GM18526 (cell line): ENCODE results near the gene DAB2IP.

Experiments
- POLR2A ChIP-seq: IDR thresholded peaks from 3 replicates; pipeline ENCODE4 v1.6.1; 2011; ENCODE audit not compliant: insufficient read length; ENCODE audit errors: extremely low read depth

DAB2IP gene

DNA sequence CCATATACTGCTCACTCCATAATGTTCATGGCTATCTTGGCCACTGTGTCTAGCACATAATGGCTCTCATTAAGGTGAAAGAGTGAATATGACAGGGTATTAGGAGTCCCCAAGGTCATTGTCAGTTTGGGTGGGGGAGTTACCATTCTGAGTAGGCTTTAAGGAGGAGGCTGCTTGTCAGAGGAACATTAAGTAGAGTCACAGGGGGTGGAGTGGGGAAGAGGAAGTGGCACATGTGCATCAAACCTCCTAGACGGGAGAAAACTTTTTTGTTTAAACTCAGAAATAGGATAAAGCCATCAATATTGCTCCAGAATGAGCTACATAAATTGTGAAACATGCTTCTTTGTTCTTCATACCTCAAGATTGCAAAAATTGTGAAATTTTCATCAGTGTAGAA is 45.5 kb downstream of the DAB2IP start:
- no peak for TF ChIP-seq POLR2A

DNA sequence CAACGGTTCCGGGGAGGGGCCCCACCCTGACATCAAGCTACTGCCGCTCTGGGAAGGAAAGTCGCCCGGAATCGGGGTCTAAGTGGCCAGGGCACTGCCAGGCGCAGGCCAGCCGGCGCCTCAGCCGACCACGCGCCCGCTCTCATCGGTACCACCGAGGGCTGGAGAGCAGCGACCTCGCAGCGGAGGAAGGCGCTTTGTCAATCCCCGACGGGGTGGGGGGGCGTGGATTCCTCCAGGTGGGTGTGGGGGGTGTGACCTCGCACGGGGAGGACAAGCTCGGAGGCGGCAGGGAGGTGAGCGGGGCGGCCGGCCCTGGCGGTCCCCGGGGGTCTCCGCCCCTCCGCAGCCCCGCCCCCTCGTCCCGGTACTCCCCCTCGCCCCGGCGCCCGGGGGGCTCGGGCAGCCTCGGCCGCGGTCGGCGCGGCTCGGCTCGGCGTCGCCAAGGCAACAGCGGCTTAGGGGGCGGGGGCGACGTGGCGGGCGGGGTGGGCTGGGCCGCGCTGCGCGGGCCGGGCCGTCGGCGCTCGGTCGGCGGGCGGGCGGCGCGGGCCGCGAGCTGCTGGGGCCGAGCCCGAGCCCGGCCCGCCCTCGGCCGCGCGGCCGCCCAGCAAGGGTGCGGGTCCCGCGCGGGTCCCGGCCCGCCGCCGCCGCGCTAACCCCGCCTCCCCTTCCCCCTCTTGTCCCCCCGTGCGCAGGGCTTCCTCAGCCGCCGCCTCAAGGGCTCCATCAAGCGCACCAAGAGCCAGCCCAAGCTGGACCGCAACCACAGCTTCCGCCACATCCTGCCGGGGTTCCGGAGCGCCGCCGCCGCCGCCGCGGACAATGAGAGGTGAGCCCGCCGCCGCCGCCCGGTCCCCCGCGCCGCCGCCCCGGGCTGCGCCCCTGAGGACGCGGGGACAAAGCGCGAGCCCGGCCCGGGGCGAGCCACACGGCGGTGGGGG is 47.5 kb downstream of the DAB2IP start:
- no peak for TF ChIP-seq POLR2A

DNA sequence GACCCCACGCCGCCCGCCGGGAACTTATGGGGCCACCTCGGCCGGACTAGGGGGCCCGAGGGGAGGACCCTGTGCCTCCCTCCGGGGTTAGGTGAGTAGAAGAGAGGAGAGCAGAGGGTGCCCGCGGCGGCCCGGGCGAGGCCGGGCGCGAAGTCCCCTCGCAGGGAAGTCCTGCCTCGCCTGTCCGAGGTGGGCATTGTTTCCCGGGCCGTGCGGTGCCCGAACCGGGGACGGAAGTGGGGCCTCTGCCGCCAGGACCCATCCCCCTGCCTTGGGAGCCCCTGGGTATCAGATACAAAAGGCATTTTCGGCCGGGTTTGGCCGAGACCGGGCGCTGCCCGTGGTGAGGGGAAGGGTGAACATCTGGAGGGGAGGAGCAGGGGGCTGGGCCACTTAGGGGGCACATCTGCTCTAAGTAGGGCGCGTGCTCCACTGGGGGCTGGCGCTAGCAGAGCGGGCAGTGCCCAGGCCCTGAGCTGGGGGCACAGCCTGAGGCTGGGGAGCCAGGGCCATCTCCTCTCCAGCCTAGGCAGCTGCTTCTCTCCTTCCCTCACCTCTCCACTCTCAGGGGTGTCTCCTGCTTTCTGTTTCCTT is 48.2 kb downstream of the DAB2IP start:
- TF ChIP-seq POLR2A, result no peak

DNA sequence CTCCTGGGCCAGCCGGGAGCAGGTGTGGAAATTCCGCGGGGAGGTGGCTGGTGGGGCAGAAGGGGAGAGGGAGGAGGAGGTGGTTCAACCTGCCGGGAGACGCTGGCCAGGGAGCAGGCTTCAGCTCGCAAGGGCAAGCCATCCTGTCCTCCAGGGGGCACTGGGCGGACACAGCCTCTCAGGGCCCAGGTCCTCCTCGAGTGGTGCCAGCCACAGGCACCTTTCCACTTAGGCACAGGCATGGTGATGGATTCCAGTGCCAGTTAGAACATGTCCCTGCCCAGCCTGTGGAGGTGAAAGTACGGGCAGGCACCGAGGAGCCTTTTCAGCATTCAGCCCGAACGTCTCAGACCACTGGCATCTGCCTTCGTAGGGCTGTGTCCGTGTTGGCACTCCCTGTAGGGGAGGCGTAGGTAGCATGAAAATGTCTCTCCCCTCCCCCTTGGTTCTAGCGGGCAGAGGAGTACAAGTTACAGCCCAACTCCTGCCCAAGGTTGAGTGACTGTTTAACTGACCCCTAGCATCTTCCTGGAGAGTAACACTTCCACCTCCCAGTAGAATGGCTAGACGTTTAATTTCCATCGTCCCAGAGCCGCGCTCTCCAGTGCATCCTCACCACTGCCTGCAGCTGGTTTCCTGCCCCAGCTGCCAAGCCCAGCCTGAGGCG is 48.9 kb downstream of the DAB2IP start:
- TF ChIP-seq POLR2A, result no peak

DNA sequence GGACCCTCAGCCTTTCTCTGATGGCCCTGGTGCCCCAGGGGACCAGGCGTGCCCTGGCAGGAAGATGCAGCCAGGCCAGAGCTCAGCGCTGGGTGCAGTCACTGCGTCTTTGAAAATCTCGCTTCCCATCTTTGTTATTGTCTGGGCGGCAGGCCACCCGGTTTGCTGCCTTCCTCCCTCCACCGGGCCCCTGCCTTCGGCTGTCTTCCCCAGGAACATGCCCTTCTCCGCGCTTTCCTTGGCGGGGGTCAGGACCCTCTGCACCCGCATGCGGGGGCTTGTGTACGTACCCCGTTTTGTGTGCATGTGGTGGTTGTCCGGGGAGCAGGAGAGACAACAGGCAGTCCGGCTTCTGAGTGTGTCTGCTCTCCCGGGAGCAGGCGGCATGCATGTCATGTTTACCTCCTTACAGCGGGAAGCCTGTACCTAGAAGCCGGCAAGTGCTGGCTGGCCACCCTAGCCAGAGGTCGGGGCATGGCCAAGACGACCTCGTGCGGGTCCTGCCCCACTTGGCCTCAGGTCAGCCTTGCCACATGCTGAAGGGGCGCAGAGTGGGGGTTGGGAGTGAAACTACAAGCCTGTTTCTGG is 49.5 kb downstream of the DAB2IP start:
- TF ChIP-seq POLR2A, result no peak

DNA sequence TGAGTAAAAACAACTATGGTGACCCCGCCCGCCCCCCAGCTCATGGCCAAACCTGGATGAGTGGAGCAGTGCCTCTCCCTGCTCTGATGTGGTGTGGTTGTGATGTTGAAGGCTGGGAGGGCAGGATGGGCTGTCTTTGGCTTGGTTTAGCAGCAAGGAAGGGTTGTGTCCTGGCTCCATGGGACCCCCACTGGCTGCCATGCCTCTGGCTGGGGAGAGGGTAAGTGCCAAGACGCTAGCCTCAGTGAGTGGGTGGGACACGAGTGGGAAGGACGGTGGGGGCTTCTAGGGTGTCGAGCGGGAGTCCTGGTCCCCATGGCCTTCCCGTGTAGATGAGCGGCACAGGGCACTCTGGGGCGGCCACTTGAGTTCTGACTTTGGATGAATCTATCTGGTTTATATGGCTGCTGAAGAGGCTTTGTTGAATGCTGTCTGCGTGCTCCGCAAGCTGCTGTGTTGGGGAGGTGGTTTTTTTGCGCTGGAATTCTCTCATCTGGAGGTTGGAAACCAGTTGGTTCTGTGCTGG is 50.4 kb downstream of the DAB2IP start:
- no peak for TF ChIP-seq POLR2A

DNA sequence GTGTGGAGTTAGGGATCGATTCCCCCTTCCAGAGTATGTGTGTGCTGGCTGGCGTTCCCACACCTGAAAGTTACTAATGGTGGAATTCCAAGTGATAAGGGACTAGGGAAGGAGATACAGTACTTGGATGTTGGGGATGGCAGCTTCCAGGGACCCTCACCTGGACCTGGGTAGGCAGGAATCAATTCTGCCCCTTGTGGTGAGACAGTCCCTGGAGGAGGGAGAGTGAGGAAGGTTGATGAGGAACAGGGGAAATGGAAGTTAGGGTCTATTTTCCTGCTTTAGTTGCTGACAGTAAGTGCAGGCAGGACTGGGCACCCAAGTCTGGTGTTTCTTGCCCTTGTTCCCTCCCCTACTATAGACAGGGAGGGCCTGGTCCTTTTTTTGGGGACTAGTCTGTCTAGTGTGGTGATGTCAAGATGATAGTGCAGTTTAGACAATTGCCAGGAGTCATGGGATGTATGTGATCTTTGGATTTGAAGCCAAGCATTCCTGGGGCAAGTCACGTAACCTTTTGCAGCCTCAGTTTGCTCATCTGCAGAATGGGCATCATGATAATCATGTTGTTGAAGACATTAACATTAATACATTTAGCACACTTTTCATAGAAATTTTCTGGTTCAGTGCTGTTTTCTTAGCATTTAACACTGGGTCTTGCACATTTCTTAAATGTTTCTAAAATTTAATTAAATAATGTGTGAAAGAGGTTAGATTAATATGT is 51.7 kb downstream of the DAB2IP start:
- TF ChIP-seq POLR2A, result no peak

DNA sequence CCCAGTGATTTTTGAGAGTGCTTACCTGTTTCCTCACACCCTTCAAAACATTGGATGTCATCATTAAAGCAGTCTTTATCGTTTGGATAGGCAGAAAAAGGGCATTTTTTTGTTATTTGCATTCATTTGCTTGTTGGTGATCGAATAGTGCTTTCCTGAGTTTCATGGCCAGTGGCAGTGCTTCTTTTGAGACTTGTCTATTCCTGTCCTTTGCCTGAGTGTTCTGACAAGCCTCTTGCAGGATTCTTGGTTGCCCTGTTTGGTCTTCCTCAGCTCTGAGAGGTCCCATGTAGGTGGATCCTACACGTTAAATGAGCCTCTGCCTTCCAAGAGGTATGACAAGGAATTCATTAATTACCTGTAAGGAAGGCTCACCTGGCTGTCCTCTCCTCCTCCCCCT is 52.8 kb downstream of the DAB2IP start:
- TF ChIP-seq POLR2A, result no peak

DNA sequence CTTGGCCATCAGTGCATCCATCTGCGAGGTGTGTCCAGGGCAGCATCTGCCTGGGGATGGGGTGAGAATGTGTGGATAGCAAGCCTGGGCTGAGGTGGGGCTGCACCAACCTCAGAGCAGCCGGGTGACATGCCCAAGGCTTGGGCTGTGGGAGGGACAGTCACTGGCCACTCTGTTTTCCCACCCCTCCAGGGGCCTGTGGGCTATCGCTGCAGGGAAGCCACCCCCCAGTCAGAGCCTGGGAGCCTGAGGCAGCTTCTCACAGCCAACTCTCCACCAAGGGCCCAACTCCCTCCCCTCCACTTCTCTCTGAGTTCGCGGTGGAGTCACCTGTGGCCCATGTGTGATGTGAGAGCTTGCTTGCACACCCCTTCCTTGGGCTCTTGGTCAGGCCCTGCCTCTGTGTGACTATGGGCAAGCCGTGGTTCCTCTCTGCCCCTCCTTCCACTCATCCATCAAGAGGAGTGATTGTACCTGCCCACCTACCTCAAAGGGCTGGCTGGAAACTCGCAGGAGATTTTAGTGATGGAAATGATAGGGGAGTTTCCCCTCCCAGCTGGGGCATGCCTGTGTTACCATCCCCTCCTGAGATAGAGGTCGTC is 54.8 kb downstream of the DAB2IP start:
- TF ChIP-seq POLR2A, result no peak

DNA sequence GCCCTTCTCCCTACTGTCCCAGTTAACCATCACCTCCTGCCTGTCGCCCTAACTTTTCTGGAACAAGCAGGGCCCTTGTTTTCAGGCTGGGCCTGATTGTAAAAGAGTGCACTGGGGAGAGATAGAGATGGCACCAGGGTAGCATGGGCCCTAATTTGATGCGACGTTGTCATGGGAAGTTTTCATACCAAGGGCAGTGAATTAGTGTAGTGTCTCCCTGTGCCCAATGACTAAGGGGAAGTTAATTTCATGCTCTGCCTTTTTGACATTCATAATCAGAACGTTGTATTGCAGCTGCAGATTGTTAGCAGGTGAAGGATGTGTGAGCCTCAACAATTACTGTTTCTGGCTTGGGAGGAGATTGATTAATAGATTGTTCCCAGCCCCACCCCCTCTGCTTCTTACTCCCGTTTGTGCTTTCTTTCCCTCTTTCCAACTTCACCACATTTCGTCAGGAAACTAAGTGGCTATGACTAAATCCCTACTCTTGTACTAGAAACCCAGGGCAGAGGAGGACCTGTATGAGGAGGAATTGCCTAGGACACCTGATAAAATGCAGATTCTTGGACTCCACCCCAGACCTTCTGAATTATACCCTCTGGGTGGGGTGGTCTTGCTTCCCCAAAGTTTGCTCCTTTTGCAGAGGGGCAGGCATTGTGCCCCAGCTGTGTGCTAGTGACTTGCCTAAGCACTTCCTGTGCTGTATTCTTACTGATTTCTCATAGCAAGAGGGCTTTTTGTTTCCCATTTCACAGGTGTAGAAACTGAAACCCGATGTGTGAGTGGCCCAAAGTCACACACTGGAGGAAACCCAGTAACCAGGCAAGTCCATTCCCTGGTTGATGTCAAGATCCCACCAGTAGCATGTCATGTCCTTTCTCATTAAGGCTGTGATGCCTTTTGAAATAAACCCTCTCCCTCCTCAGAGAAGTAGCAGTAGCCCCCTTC is 56.3 kb downstream of the DAB2IP start:
- no peak for TF ChIP-seq POLR2A

DNA sequence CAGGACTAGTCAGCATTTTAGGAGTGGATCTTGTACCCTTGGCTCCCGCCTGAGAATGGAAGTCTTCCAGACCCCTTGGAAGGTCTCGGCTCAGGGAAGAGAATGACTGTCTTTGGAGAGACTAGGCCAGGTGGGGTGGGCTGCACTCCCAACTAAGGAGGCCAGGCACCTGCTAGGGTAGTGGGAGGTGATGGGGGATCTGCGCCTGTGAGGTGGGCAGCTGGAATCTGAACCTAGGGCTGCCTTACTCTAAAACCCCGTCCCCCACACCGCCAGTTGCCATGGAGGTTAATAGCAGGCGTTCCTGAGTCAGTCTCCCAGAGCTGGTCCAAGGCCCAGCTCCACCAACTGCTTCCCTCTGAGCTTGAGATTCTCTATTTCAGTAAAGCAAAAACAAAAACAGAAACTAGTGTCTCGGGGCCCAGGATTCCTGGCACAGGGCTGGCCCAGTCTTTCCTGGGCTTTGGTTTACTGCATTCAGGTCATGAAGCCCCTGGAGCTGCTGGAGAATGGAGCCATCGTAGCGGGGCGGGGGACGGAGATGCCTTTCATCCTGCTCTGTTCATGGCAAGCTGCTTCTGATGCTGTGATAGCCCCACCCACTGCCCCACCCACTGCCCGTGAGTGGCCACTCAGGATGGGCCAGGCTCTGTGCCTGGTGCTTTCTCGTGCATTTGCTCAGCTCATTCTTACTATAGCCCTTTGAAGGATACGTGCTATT is 57.5 kb downstream of the DAB2IP start:
- no peak for TF ChIP-seq POLR2A

DNA sequence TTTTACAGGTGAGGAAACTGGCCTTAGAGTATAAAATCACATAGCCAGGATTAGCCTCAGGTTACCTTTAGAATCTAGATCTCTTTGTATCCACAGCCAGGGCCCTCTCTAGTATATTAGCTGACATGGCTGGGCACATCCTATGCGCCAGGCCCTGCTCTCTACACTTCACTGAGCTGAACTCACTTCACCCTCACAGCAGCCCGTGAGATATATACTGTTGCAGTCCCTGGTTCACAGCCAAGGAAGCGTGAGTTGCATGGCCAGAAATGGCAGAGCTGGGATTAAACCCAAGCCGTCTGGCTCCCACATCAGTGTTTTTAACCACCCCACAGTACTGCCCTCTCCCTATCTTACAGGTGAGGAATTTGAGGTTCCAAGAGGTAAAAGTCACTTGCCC is 58.4 kb downstream of the DAB2IP start:
- TF ChIP-seq POLR2A, result no peak

DNA sequence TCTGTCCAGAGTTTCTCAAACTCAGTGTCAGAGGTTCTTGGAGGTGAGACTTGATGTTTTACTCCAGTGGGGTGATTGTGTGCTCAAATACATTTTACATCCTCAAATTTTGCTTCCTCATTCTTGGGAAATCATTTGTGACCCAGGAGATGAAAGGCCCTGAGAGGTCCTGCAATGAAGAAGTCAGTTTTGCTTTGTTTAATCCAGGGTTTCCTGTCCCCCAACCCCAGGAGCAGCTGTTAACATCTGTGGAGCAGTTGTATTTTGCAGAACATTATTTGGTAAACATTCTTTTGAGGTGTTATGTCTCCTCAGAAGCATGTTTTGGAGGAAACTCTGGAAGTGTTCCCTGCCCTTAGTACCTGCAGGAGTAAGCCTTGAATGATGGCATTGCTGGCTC is 59.8 kb downstream of the DAB2IP start:
- no peak for TF ChIP-seq POLR2A
